Measurements from ENCODE around the gene ZNF653. TPM values are rescaled to one million over a fixed set of nuclear protein-coding genes. Genes with fewer than 3 reads are reported as not detected.

The ZNF653 gene
- total and polyA plus RNA-seq, 2 donors (not counting 3 experiments of a cell fraction or from before 2014, with no cell fraction given) = 7.0 to 8.7 TPM

DNA sequence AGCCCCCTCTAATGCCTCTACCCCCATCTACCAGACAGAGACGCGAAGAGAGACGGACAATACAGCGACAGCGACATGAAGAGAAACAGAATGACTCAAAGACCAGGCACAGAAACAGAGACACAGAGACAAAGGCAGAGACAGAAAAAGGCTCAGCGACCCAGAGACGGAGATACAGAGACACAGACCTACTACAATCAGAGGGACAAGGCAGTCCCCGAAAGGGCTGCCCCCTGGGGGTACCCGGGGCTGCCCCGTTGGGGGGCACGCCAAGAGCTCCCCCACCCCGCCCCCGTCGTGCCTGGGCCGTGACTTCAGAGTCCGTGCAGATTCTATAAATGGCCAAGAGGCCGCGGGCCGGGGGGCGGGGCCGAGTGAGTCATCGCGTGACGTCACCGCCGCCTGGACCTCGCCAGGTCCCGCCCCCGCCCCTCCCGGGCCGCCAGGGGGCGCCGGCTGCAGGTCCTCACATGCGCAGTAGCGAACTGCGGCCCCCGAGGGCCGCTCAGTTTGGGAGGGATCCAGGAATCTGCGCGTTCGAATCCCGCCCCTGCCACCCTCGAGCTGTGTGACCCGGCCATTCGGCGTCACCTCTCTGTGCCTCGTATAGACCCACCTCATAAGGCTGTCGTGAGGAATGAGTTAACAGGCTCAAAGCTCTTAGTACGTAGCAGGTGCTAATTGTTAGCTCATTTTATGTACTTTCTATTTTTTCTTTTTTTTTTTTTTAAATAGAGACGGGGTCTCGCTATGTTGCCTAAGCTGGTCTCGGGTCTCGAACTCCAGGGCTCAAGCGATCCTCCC lies 30.4 kb upstream of the ZNF653 start:
- peak overlapping the region; percentile 77 for H3K4me2 ChIP-seq (ENCODE audit: insufficient read depth, low read length)
- H3K4me3 ChIP-seq (replicated peaks in 1 of 3; ENCODE audit: insufficient read depth in 1 of 3, low read depth in 1 of 3, low read length in 3 of 3) = peak overlapping the region; percentile 26 to 54 (median 33)
- DNase-seq (ENCODE audit: low read depth, low spot score) (peak; percentile 81), FAIRE-seq (peak; percentile 89)
- peak overlapping the region; percentile 76 for H3K27ac ChIP-seq (ENCODE audit: insufficient read depth, low read depth, low read length)
- intact Hi-C loops (cut with micrococcal nuclease) = loop anchor here (1.0 to 5.0 kb wide), 2 partner anchors 39 to 51 kb away; no protein-coding TSS in a partner anchor
- POLR2A ChIA-PET = no interaction called here
- peak overlapping the region; percentile 96 for H2AFZ ChIP-seq (ENCODE audit: low read depth, low read length)
- peak overlapping the region; percentile 74 for H3K9ac ChIP-seq (replicated peaks; ENCODE audit: extremely low read depth, insufficient read depth, low read length)
- dilution Hi-C loops (cut with MboI; ENCODE audit: extremely low pct_ligation_motif_present, low sequenced_read_pairs) = no loop called here
- H3K27me3 ChIP-seq (ENCODE audit: control insufficient read depth in 2 of 2, insufficient read depth in 2 of 2, low read length in 2 of 2) = peaks cover 5 to 9% of the 10 kb centered on the region in 2 experiments
- TF ChIP-seq POLR2A (IDR thresholded peaks at IDR 0.05; ENCODE audit: low read depth, low read length) = peak; percentile 40
- TF ChIP-seq EZH2 (IDR thresholded peaks at IDR 0.05; ENCODE audit: borderline replicate concordance, low read depth, low read length, severe bottlenecking) = no peak
- TF ChIP-seq, protein P1, sequence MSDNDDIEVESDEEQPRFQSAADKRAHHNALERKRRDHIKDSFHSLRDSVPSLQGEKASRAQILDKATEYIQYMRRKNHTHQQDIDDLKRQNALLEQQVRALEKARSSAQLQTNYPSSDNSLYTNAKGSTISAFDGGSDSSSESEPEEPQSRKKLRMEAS (IDR thresholded peaks at IDR 0.05; ENCODE audit: insufficient read depth, insufficient read length) = no peak
- TF ChIP-seq, protein P2, sequence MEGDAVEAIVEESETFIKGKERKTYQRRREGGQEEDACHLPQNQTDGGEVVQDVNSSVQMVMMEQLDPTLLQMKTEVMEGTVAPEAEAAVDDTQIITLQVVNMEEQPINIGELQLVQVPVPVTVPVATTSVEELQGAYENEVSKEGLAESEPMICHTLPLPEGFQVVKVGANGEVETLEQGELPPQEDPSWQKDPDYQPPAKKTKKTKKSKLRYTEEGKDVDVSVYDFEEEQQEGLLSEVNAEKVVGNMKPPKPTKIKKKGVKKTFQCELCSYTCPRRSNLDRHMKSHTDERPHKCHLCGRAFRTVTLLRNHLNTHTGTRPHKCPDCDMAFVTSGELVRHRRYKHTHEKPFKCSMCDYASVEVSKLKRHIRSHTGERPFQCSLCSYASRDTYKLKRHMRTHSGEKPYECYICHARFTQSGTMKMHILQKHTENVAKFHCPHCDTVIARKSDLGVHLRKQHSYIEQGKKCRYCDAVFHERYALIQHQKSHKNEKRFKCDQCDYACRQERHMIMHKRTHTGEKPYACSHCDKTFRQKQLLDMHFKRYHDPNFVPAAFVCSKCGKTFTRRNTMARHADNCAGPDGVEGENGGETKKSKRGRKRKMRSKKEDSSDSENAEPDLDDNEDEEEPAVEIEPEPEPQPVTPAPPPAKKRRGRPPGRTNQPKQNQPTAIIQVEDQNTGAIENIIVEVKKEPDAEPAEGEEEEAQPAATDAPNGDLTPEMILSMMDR (IDR thresholded peaks at IDR 0.05; ENCODE audit: extremely low read depth in 1 of 2, insufficient read depth in 1 of 2, low read depth in 1 of 2, low read length in 2 of 2) = peak; percentile 94 to 98
- peak; percentile 96 for TF ChIP-seq FOS (IDR thresholded peaks at IDR 0.05; ENCODE audit: borderline replicate concordance, insufficient read depth, low read length)
- no peak for TF ChIP-seq MYC (IDR thresholded peaks at IDR 0.05; ENCODE audit: low read depth, low read length)
- peak; percentile 72 for TF ChIP-seq JUN (IDR thresholded peaks at IDR 0.05; ENCODE audit: borderline replicate concordance, insufficient read depth, insufficient read length, low read depth)
- peak; percentile 84 for TF ChIP-seq POLR2AphosphoS5 (IDR thresholded peaks at IDR 0.05; ENCODE audit: insufficient read depth, low read depth, low read length)
- no peak for TF ChIP-seq GATA2 (IDR thresholded peaks at IDR 0.05; ENCODE audit: insufficient read depth, insufficient read length, low read depth, low read length)
- BruUV-seq (replicated peaks) = no TSS peak
- H4K20me1 ChIP-seq (replicated peaks; ENCODE audit: control insufficient read depth, extremely low read depth, insufficient read depth, low read length) = no peaks in the 10 kb centered on the region
- H3K4me1 ChIP-seq (ENCODE audit: control insufficient read depth, extremely low read depth, insufficient read depth, low read length) = peaks cover 9% of the 10 kb centered on the region
- H3K79me2 ChIP-seq (ENCODE audit: control insufficient read depth, insufficient read depth, low read length) = no peaks in the 10 kb centered on the region
- no peaks in the 10 kb centered on the region for H3K9me1 ChIP-seq (replicated peaks; ENCODE audit: control insufficient read depth, extremely low read depth, insufficient read depth, low read length)
- no peaks in the 10 kb centered on the region for H3K9me3 ChIP-seq (replicated peaks; ENCODE audit: control insufficient read depth, insufficient read depth, low read length)
- no peaks in the 10 kb centered on the region for H3K36me3 ChIP-seq (ENCODE audit: control insufficient read depth in 2 of 2, extremely low read depth in 1 of 2, insufficient read depth in 2 of 2, low read length in 2 of 2)
- CTCF ChIA-PET = interaction anchor here (0.6 to 1.9 kb wide), 7 partner anchors 10 to 54 kb away, joined by 3 to 11 read pairs (median 4); partner anchors contain the start of gene ELOF1
